Left lung (tissue), 10 donors: ENCODE data around the gene PDE8A. TPM values are rescaled to one million over a fixed set of nuclear protein-coding genes. Genes with fewer than 3 reads are reported as not detected.
A peak's percentile ranks its signal among the peaks of the same experiment; 100 is the strongest.

Experiments
- ATAC-seq: fragments of 200-7000 bp; cut with Tn5 transposase; one replicate; pipeline ENCODE4 v1.9.1; 2020; ENCODE audit warnings: moderate library complexity
- DNase-seq, 4 donors: peaks; one replicate each; pipeline ENCODE4 v3.0.0-alpha.2; 2013 to 2020
- H3K27ac ChIP-seq, 2 donors: fragments of 200-600 bp; sonication (generic) in 1 of 2; one replicate each; pipeline versions ENCODE4 v1.5.0 to v1.8.0; 2020 to 2021
- H3K27me3 ChIP-seq, 2 donors: fragments of 200-600 bp; sonication (generic) in 1 of 2; one replicate each; pipeline versions ENCODE4 v1.5.0 to v1.8.0; 2020 to 2021
- H3K36me3 ChIP-seq, 2 donors: fragments of 200-600 bp; sonication (generic) in 1 of 2; one replicate each; pipeline versions ENCODE4 v1.5.0 to v1.8.0; 2020 to 2021
- H3K4me1 ChIP-seq, 2 donors: fragments of 200-600 bp; one replicate each; pipeline ENCODE4 v1.8.0; 2021
- H3K4me3 ChIP-seq, 2 donors: fragments of 200-600 bp; sonication (generic) in 1 of 2; one replicate each; pipeline versions ENCODE4 v1.5.0 to v1.8.0; 2020 to 2021; ENCODE audit warnings: mild to moderate bottlenecking in 1 of 2
- H3K9me3 ChIP-seq, 2 donors: fragments of 200-600 bp; sonication (generic) in 1 of 2; one replicate each; pipeline versions ENCODE4 v1.5.0 to v1.8.0; 2020 to 2021
- intact Hi-C, 2 donors: fragments of 100-400 bp; cut with DNase I; formaldehyde crosslinking; loops; one replicate each; pipeline versions ENCODE4 v1.11.2 to v1.14.2; 2022
- polyA plus RNA-seq, 6 donors: library from polyadenylated mRNA; unstranded; fragments of 120-200 nt; gene quantifications; one replicate each; pipeline ENCODE4 v1.2.1, GENCODE V29; 2013; ENCODE audit not compliant: insufficient read length in 6 of 6
- total RNA-seq, 2 donors: library from RNA; stranded (reverse); fragmentation: NEBNext Ultra II Directional; extraction: Animal tissue kit (Norgen Biotek cat#: 25700); gene quantifications; one replicate each; pipeline ENCODE4 v1.2.1, GENCODE V29; 2021
- TF ChIP-seq, protein P1 (sequence below), 2 donors: fragments of 200-600 bp; sonication (generic) in 1 of 2; IDR thresholded peaks; one replicate each; pipeline versions ENCODE4 v1.5.0 to v1.8.0; 2021; ENCODE audit warnings: antibody characterized with exemption in 2 of 2
- donor health status: DM: no; HTN: yes; CAD: no.
- donor health status: DM: no; HTN: no; CAD: no.

PDE8A gene
- total and polyA plus RNA-seq, 8 donors = 30.4 to 64.0 (median 48.4) TPM

DNA sequence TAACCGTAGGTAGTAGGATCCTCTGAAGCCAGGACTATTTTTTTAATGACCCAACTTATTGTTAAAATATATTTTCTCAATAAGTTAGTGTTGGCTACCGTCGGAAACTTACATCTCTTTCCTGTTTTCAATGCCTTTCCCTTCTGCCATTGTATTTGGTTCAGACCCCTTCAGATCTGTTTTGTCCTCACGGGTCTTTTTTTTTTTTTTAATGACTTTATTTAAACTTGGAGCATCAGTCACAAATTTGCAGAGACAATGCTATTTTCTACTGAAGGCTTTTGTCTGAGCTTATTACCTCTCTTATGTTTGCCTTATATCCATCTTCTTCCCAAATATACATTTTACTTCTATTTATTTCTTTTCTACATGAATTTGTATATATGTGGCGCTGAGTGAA is 47.6 kb downstream of the PDE8A start:
- intact Hi-C loops = no loop called here
- DNase-seq (no peak), ATAC-seq (no peak)
- H3K4me1 ChIP-seq = peaks cover 26 to 76% of the 10 kb centered on the region in 2 donors
- H3K27me3 ChIP-seq = no peaks in the 10 kb centered on the region
- H3K4me3 ChIP-seq = no peak overlapping the region
- H3K36me3 ChIP-seq = no peaks in the 10 kb centered on the region
- no peaks in the 10 kb centered on the region for H3K9me3 ChIP-seq
- TF ChIP-seq, protein P1, sequence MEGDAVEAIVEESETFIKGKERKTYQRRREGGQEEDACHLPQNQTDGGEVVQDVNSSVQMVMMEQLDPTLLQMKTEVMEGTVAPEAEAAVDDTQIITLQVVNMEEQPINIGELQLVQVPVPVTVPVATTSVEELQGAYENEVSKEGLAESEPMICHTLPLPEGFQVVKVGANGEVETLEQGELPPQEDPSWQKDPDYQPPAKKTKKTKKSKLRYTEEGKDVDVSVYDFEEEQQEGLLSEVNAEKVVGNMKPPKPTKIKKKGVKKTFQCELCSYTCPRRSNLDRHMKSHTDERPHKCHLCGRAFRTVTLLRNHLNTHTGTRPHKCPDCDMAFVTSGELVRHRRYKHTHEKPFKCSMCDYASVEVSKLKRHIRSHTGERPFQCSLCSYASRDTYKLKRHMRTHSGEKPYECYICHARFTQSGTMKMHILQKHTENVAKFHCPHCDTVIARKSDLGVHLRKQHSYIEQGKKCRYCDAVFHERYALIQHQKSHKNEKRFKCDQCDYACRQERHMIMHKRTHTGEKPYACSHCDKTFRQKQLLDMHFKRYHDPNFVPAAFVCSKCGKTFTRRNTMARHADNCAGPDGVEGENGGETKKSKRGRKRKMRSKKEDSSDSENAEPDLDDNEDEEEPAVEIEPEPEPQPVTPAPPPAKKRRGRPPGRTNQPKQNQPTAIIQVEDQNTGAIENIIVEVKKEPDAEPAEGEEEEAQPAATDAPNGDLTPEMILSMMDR (IDR thresholded peaks at IDR 0.05) = no peak
- no peak overlapping the region for H3K27ac ChIP-seq

DNA sequence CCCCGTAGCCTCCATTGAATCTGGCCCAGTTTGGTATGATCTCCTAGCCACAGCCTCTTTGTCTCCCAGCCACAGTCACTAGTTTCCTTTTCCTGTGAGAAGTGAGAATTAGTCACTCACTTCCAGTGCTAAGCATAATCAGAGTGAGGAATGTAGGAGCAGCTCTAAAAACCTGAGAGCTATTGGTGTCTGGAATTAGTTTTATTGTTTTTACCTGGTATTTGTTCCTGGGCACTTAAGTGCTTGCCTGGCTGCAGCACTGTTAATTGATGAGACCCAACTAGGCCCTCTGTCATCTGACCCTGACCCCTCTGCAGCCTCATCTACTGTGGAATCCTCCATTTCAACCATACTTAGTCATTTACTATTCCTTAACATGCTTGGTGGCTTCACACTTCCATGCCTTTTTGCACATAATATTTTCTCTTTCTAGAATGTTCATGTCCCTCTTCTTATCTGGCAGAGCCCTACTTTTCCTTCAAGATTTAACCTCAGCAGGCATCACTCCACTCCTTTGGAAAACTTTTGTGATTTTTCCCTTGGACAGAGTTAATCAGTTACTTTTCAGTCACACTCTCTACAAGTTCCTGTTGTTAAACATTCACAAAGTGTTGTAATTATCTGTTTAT is 48.8 kb downstream of the PDE8A start:
- TF ChIP-seq, protein P1 (IDR thresholded peaks at IDR 0.05) = no peak
- peak overlapping the region; percentile 11 to 28 for H3K27ac ChIP-seq
- H3K9me3 ChIP-seq = no peaks in the 10 kb centered on the region
- DNase-seq = no peak
- H3K4me3 ChIP-seq = no peak overlapping the region
- intact Hi-C loops = no loop called here
- peak; percentile 81 for ATAC-seq
- H3K36me3 ChIP-seq = no peaks in the 10 kb centered on the region
- no peaks in the 10 kb centered on the region for H3K27me3 ChIP-seq
- H3K4me1 ChIP-seq = peaks cover 14 to 68% of the 10 kb centered on the region in 2 donors

DNA sequence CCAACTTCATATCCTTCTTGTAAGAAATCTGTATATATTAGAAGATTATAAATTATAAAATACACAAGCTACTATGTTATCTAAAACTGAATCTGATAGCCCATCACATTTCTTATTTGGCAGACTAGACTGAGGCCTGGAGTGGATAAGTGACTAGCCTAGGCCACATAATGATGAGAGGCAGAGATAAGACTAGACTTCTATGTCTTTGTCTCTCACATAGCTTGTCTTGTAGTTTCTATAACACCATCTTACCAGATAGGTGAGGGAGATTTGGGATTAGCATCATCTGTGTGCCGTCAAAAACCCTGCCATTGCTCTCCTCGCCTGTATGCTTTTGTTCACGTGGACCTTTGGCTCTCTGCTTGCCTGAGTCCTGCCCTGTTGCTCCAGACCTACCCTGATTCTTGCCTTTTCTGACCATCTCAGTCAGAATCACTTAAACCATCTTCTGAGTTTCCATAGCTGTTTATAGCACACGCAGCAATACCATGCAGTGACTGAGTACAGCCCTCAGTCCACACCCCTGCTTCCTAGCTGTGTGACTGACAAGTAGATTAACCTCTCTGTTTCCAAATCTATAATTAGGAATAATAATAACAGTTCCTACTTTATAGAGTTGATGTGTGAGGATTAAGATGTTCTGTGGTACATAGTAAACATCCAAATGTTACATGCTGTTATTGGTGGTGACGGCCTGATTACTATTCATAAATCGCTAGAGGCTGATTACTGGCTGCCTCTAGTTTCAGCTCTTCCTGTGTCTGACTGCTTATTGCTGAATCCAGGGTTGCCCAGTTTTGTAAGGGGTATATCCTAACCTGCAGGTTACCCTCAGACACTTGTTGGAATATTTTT is 49.7 kb downstream of the PDE8A start:
- Histone ChIP-seq H3K27ac (peak overlapping the region in 1 of 2 donors; percentile 28), H3K4me3 (no peak overlapping the region), H3K9me3 (no peaks in the 10 kb centered on the region), H3K27me3 (no peaks in the 10 kb centered on the region), H3K36me3 (no peaks in the 10 kb centered on the region), H3K4me1 (peaks cover 7 to 60% of the 10 kb centered on the region in 2 donors)
- intact Hi-C loops = no loop called here
- TF ChIP-seq, protein P1 (IDR thresholded peaks at IDR 0.05) = no peak
- DNase-seq (no peak), ATAC-seq (peak; percentile 13)

DNA sequence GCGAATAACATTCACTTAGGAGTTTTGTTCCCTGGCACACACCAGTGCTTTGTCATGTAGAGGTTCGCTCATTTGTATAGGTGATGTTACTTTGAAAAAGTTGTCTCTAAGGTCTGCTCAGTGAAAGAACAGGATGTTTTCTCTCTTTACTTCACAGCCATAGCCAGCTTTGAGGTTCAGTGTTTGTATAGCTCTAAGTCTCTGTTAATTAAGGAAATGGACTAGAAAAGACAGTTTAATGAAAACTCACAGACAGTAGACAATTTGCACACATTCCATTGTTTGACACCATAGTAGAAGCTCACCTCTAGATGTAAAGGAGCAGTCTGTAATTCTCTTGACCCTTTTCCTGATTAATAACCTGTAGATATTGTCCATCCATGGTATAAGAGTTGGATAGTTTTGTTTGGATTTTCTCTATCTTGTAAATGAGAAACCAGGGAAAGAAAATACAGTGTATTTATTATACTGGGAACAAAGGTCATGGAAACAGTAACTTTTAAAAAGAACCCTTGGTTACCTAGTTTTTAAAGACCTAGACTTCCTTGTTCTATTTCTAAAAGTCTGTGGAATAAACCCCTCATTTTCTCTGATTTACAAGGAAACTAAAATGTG is 50.4 kb downstream of the PDE8A start:
- no peak for ATAC-seq
- TF ChIP-seq, protein P1 (IDR thresholded peaks at IDR 0.05) = no peak
- Histone ChIP-seq H3K36me3 (no peaks in the 10 kb centered on the region), H3K27me3 (no peaks in the 10 kb centered on the region), H3K4me1 (peaks cover 0 to 60% of the 10 kb centered on the region in 2 donors), H3K9me3 (no peaks in the 10 kb centered on the region), H3K27ac (no peak overlapping the region), H3K4me3 (no peak overlapping the region)
- intact Hi-C loops = no loop called here
- DNase-seq = no peak

DNA sequence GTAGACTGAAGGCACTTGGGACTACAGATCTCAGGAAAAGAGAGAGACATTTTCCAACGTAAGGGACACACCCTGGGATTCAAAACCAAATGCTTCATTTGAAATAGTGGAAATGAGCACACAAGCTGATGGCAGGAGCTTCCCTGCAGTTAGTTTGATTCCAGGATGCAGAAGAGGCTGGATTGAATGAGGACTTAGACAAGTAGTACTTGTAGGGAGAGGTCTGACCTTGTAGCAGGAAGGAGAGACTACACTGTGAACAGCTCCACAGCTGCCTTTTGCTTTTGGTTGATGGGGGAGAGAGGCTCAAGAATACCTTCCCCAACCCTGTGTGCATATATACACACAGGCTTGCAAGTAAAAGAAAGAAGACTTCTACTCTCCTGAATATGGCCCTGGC is 51.5 kb downstream of the PDE8A start:
- intact Hi-C loops = no loop called here
- Histone ChIP-seq H3K36me3 (no peaks in the 10 kb centered on the region), H3K9me3 (no peaks in the 10 kb centered on the region), H3K27me3 (no peaks in the 10 kb centered on the region), H3K4me3 (no peak overlapping the region), H3K27ac (no peak overlapping the region), H3K4me1 (peaks cover 0 to 59% of the 10 kb centered on the region in 2 donors)
- DNase-seq (no peak), ATAC-seq (peak; percentile 43)
- TF ChIP-seq, protein P1 (IDR thresholded peaks at IDR 0.05) = no peak
